A673 (cell line): Measurements from ENCODE around the gene ZBTB47. TPM values are rescaled to one million over a fixed set of nuclear protein-coding genes. Genes with fewer than 3 reads are reported as not detected.

Experiments used
- BruUV-seq: library from RNA; stranded (reverse); fragments of 400-500 nt; replicated peaks from 2 replicates; lab custom pipeline; 2021; lab: Mats Ljungman, UMichigan
- CTCF ChIA-PET: fragments of 300-600 bp; sonication (Branson Sonifier 250); formaldehyde crosslinking; loops from one replicate; lab custom pipeline; 2022; ENCODE audit warnings: antibody characterized with exemption; lab: Charles Lee
- POLR2A ChIA-PET: fragments of 300-600 bp; sonication (Branson Sonifier 250); formaldehyde crosslinking; loops from one replicate; lab custom pipeline; 2022; ENCODE audit warnings: antibody characterized with exemption; ENCODE audit not compliant: low non-redundant PET; lab: Charles Lee
- DNase-seq: peaks from one replicate; pipeline ENCODE4 v3.0.0-alpha.2; 2015; ENCODE audit warnings: low spot score
- H3K27ac ChIP-seq: fragments of 200-600 bp; sonication (generic); 2 replicates; pipeline ENCODE4 v1.5.1; 2016; ENCODE audit warnings: mixed run types, low read depth, mild to moderate bottlenecking, mixed read lengths, antibody characterized with exemption, low read length; ENCODE audit not compliant: poor library complexity, severe bottlenecking
- H3K27me3 ChIP-seq: fragments of 200-600 bp; sonication (generic); replicated peaks from 2 replicates; pipeline ENCODE4 v1.6.1; 2017; ENCODE audit warnings: mixed run types, low read depth, mild to moderate bottlenecking, mixed read lengths, antibody characterized with exemption, low read length; ENCODE audit not compliant: insufficient read depth, poor library complexity
- H3K36me3 ChIP-seq: fragments of 200-600 bp; sonication (generic); 2 replicates; pipeline ENCODE4 v1.6.1; 2016; ENCODE audit warnings: mixed run types, mild to moderate bottlenecking, mixed read lengths, antibody characterized with exemption, low read length; ENCODE audit not compliant: insufficient read depth, poor library complexity, severe bottlenecking
- H3K4me1 ChIP-seq: fragments of 200-600 bp; sonication (generic); 2 replicates; pipeline ENCODE4 v1.6.1; 2017; ENCODE audit warnings: mixed run types, mild to moderate bottlenecking, mixed read lengths, antibody characterized with exemption, low read length; ENCODE audit not compliant: insufficient read depth, poor library complexity, severe bottlenecking
- H3K4me3 ChIP-seq: fragments of 200-600 bp; sonication (generic); 2 replicates; pipeline ENCODE4 v1.5.1; 2016; ENCODE audit warnings: low read depth, mixed run types, mild to moderate bottlenecking, mixed read lengths, low read length; ENCODE audit not compliant: poor library complexity, severe bottlenecking
- H3K9me3 ChIP-seq: fragments of 200-600 bp; sonication (generic); 2 replicates; pipeline ENCODE4 v1.6.1; 2016; ENCODE audit warnings: mixed run types, low read depth, mild to moderate bottlenecking, mixed read lengths, antibody characterized with exemption, low read length; ENCODE audit not compliant: poor library complexity, severe bottlenecking
- CTCF ChIP-seq: fragments of 300-800, 200-600 bp; sonication (generic); conservative IDR thresholded peaks from 2 replicates; pipeline ENCODE4 v1.5.1; 2017; ENCODE audit warnings: low read depth, mild to moderate bottlenecking, antibody characterized with exemption, low read length, moderate library complexity, mixed read lengths
- EZH2 ChIP-seq: fragments of 200-600 bp; sonication (generic); IDR thresholded peaks from 2 replicates; pipeline ENCODE4 v1.6.1; 2017; ENCODE audit warnings: borderline replicate concordance, low read depth, mild to moderate bottlenecking, mixed read lengths, antibody characterized with exemption, low read length; ENCODE audit not compliant: poor library complexity, severe bottlenecking
- intact Hi-C: fragments of 100-400 bp; cut with micrococcal nuclease; formaldehyde crosslinking; loops from one replicate; pipeline ENCODE4 v1.10.0; 2022; ENCODE audit not compliant: unreplicated experiment
- total RNA-seq: library from RNA; stranded (reverse); gene quantifications from 2 replicates; pipeline ENCODE4 v1.2.3, GENCODE V29; 2021

Gene ZBTB47
- total RNA-seq, 1 experiment from 2014 or later: 4.4 TPM

- DNase-seq: no peak
- intact Hi-C loops: no loop called here
- CTCF ChIA-PET: no interaction called here
Measured at GRCh38 chr3:42658771-42659390, 5.4 kb downstream of the ZBTB47 start.

GRCh38 chr3:42659451-42660130, 6.1 kb downstream of the ZBTB47 start:
- intact Hi-C loops: no loop called here
- no peaks in the 10 kb centered on the region for H3K9me3 ChIP-seq
- H3K4me3 ChIP-seq: no peak overlapping the region
- no peak for TF ChIP-seq EZH2
- no peak for DNase-seq
- CTCF ChIA-PET: no interaction called here
- H3K4me1 ChIP-seq: no peaks in the 10 kb centered on the region
- no peak overlapping the region for H3K27ac ChIP-seq
- POLR2A ChIA-PET: no interaction called here
- H3K27me3 ChIP-seq: no peaks in the 10 kb centered on the region
- H3K36me3 ChIP-seq: peaks cover 3% of the 10 kb centered on the region
- no TSS peak for BruUV-seq

More at GRCh38 chr3:42658771-42659390, 5.4 kb downstream of the ZBTB47 start:
- no TSS peak for BruUV-seq
- H3K27me3 ChIP-seq: no peaks in the 10 kb centered on the region
- no peak overlapping the region for H3K4me3 ChIP-seq
- peaks cover 3% of the 10 kb centered on the region for H3K36me3 ChIP-seq
- H3K9me3 ChIP-seq: no peaks in the 10 kb centered on the region
- TF ChIP-seq EZH2 (no peak), CTCF (no peak)
- H3K27ac ChIP-seq: no peak overlapping the region
- POLR2A ChIA-PET: no interaction called here
- no peaks in the 10 kb centered on the region for H3K4me1 ChIP-seq

GRCh38 chr3:42660131-42660715, 6.7 kb downstream of the ZBTB47 start:
- H3K36me3 ChIP-seq: peaks cover 3% of the 10 kb centered on the region
- ChIA-PET CTCF (no interaction called here), POLR2A (no interaction called here)
- TF ChIP-seq EZH2: no peak
- TF ChIP-seq CTCF: no peak
- H3K9me3 ChIP-seq: no peaks in the 10 kb centered on the region
- no peaks in the 10 kb centered on the region for H3K27me3 ChIP-seq
- no peak for DNase-seq
- H3K4me3 ChIP-seq: no peak overlapping the region
- intact Hi-C loops: no loop called here
- H3K27ac ChIP-seq: no peak overlapping the region
- no TSS peak for BruUV-seq
- no peaks in the 10 kb centered on the region for H3K4me1 ChIP-seq
